GM12878 (cell line): ENCODE measurements around the gene CCL25. TPM values are rescaled to one million over a fixed set of nuclear protein-coding genes. Genes with fewer than 3 reads are reported as not detected.

Experiments
- ATAC-seq: fragments of 200-7000 bp; cut with Tn5 transposase; 3 replicates; pipeline ENCODE4 v1.9.1; 2020; ENCODE audit warnings: mild to moderate bottlenecking, moderate library complexity
- BruUV-seq: library from RNA; stranded (reverse); fragments of 400-500 nt; replicated peaks from 2 replicates; lab custom pipeline; 2021; lab: Mats Ljungman, UMichigan
- CTCF ChIA-PET: fragments of 300-600 bp; sonication (Branson Sonifier 250); formaldehyde crosslinking; extraction: SDS; loops from one replicate; lab custom pipeline; 2021; ENCODE audit warnings: inconsistent platforms; lab: Yijun Ruan, JAX
- POLR2A ChIA-PET: fragments of 350-600 bp; formaldehyde crosslinking; extraction: SDS; loops from one replicate; lab custom pipeline; 2021; ENCODE audit warnings: inconsistent platforms; lab: Charles Lee
- RAD21 ChIA-PET: fragments of 300-600 bp; sonication (Branson Sonifier 250); formaldehyde crosslinking; loops from one replicate; lab custom pipeline; 2023; ENCODE audit warnings: antibody characterized with exemption; ENCODE audit not compliant: unreplicated experiment; lab: Charles Lee
- SMC1A ChIA-PET: fragments of 300-600 bp; sonication (Branson Sonifier 250); formaldehyde crosslinking; loops from one replicate; lab custom pipeline; 2023; ENCODE audit not compliant: unreplicated experiment, uncharacterized antibody; lab: Charles Lee
- DNase-seq: peaks from one replicate; pipeline ENCODE4 v3.0.0-alpha.2; 2011; ENCODE audit warnings: low read depth, low spot score
- FAIRE-seq: peaks from 3 replicates; lab custom pipeline; 2011; peaks lifted over from hg19 to GRCh38; lab: Jason Lieb, UNC
- H2AFZ ChIP-seq: 2 replicates; pipeline ENCODE4 v1.6.0; 2011; ENCODE audit warnings: low read depth, low read length, control low read depth; ENCODE audit not compliant: control insufficient read depth
- H3K27ac ChIP-seq: 2 replicates; pipeline ENCODE4 v1.5.1; 2011; ENCODE audit warnings: control low read depth; ENCODE audit not compliant: control insufficient read depth, insufficient read depth
- H3K27me3 ChIP-seq, 2 experiments: replicated peaks in 1 of 2; 2 replicates each; pipeline versions ENCODE4 v1.6.0 to v1.6.1; 2011; ENCODE audit warnings: low read length in 1 of 2; ENCODE audit not compliant: control insufficient read depth in 2 of 2, insufficient read depth in 2 of 2
- H3K36me3 ChIP-seq, 2 experiments: 2 replicates each; pipeline ENCODE4 v1.5.1; 2011; ENCODE audit warnings: low read length in 1 of 2; ENCODE audit not compliant: control insufficient read depth in 2 of 2, insufficient read depth in 2 of 2
- H3K4me1 ChIP-seq: 2 replicates; pipeline ENCODE4 v1.6.1; 2011; ENCODE audit warnings: mild to moderate bottlenecking, low read length, moderate library complexity, mixed read lengths; ENCODE audit not compliant: control insufficient read depth, insufficient read depth
- H3K4me2 ChIP-seq: 2 replicates; pipeline ENCODE4 v1.6.0; 2011; ENCODE audit warnings: control low read depth; ENCODE audit not compliant: control insufficient read depth, insufficient read depth
- H3K4me3 ChIP-seq: fragments of 200-600 bp; sonication (generic); 2 replicates; pipeline ENCODE4 v1.5.1; 2016
- H3K79me2 ChIP-seq: 2 replicates; pipeline ENCODE4 v1.6.0; 2011; ENCODE audit warnings: low read length; ENCODE audit not compliant: control insufficient read depth, insufficient read depth
- H3K9ac ChIP-seq: 2 replicates; pipeline ENCODE4 v1.8.0; 2011; ENCODE audit warnings: low read length, control low read depth, mixed read lengths; ENCODE audit not compliant: control insufficient read depth, insufficient read depth
- H3K9me3 ChIP-seq: replicated peaks from 3 replicates; pipeline ENCODE4 v1.5.1; 2011; ENCODE audit warnings: mild to moderate bottlenecking, low read length; ENCODE audit not compliant: control insufficient read depth, insufficient read depth
- H4K20me1 ChIP-seq: 2 replicates; pipeline ENCODE4 v1.6.0; 2011; ENCODE audit not compliant: control insufficient read depth, insufficient read depth
- ESRRA ChIP-seq: IDR thresholded peaks from 2 replicates; pipeline ENCODE4 v1.6.1; 2012; ENCODE audit warnings: mild to moderate bottlenecking, low read length, improper control_type of control experiment
- ETV6 ChIP-seq, 2 experiments: fragments of 450-650 bp in 1 of 2; IDR thresholded peaks in 1 of 2; conservative IDR thresholded peaks in 1 of 2; 2 replicates each; pipeline ENCODE4 v1.6.1; 2014; ENCODE audit warnings: antibody characterized with exemption in 1 of 2, borderline replicate concordance in 1 of 2, low read depth in 1 of 2, mild to moderate bottlenecking in 1 of 2, moderate library complexity in 1 of 2
- SMARCA5 ChIP-seq: fragments of 450-650 bp; IDR thresholded peaks from 2 replicates; pipeline ENCODE4 v1.6.1; 2017; ENCODE audit warnings: mild to moderate bottlenecking
- TCF3 ChIP-seq: IDR thresholded peaks from 2 replicates; pipeline ENCODE4 v1.6.1; 2012; ENCODE audit warnings: low read depth, mild to moderate bottlenecking, low read length, borderline replicate concordance; ENCODE audit not compliant: insufficient read depth
- WGBS: methylation state at CpG from one replicate; pipeline ENCODE4 v1.1.6; 2016; ENCODE audit warnings: low lambda C conversion rate; ENCODE audit not compliant: insufficient replicate concordance, insufficient coverage; ENCODE audit errors: missing lambda C conversion rate; 5-methylcytosine and 5-hydroxymethylcytosine counted together
- in situ Hi-C: fragments of 300-500 bp; cut with MboI; formaldehyde crosslinking; loops from 9 replicates; pipeline ENCODE4 v1.14.3; 2018; ENCODE audit warnings: mixed read lengths
- intact Hi-C: fragments of 100-400 bp; cut with micrococcal nuclease; formaldehyde crosslinking; loops from one replicate; pipeline ENCODE4 v1.14.2; 2022; ENCODE audit not compliant: unreplicated experiment
- polyA plus RNA-seq, 11 experiments: library from polyadenylated mRNA; depleted of rRNA in 4 of 11; unstranded in 6 of 11; stranded (reverse) in 5 of 11; fragments of >200 nt; fragmentation: Nextera tagmentation in 4 of 11; fragmentation: Illumina TruSeq in 1 of 11; extraction: Ambion mirVana in 4 of 11; extraction: Trizol in 1 of 11; gene quantifications; 1 replicate in 1 of 11; 2 replicates in 10 of 11; pipeline versions ENCODE4 v1.2.1 to v1.2.3, GENCODE V29; 2011 to 2016; ENCODE audit warnings: inconsistent platforms in 2 of 11, missing spikeins in 2 of 11, low read depth in 1 of 11
- total RNA-seq, 4 experiments: library from RNA; depleted of rRNA in 3 of 4; stranded (reverse); fragments of >200 nt in 3 of 4; fragmentation: Illumina TruSeq in 1 of 4; extraction: Trizol in 1 of 4; gene quantifications; 2 replicates each; pipeline versions ENCODE4 v1.2.1 to v1.2.3, GENCODE V29; 2013 to 2021
- TF ChIP-seq, protein P1 (sequence below), 3 experiments: IDR thresholded peaks in 2 of 3; conservative IDR thresholded peaks in 1 of 3; 2 replicates each; pipeline ENCODE4 v1.5.1; 2011; ENCODE audit warnings: low read depth in 3 of 3, low read length in 3 of 3, mild to moderate bottlenecking in 3 of 3, control low read depth in 2 of 3, moderate library complexity in 2 of 3, inconsistent platforms in 1 of 3, mixed read lengths in 1 of 3; ENCODE audit not compliant: control insufficient read depth in 2 of 3, insufficient read depth in 1 of 3; ENCODE audit errors: extremely low read depth in 1 of 3
- TF ChIP-seq, protein P2 (sequence below): fragments of 450-650 bp; IDR thresholded peaks from 2 replicates; pipeline ENCODE4 v1.6.1; 2017; ENCODE audit warnings: borderline replicate concordance
- TF ChIP-seq, protein P3 (sequence below): fragments of 450-650 bp; IDR thresholded peaks from 2 replicates; pipeline ENCODE4 v1.6.1; 2018; ENCODE audit warnings: borderline replicate concordance, mild to moderate bottlenecking; ENCODE audit not compliant: partially characterized antibody

CCL25 gene
- total and polyA plus RNA-seq, 10 of the 15 experiments (the other 5 are each of a cell fraction or from before 2014, with no cell fraction given): 0.53 to 12.0 (median 8.3) TPM

DNA sequence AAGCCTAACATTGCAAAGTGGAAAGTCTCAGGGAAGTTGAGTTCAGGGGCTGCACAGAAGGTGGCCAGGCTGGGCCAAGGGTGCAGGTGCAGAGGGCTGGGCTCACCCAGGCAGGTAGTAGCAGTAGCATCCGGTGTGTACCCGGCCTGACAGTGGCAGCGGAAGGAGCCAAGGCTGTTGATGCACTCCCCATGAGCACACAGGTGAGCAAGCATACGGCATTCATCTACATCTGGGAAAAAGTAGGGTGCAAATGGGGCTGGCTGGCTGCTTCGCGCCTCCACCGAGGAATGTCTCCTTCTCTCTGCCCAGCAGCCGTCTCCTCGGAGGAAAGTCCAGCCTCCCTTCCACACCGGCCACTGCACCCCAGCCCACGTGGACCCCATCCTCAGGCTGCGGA, 30.6 kb downstream of the CCL25 start:
- WGBS: 73% methylated on average over 12 of the region's 12 CpGs
- H3K9me3 ChIP-seq: no peaks in the 10 kb centered on the region
- SMC1A ChIA-PET: interaction anchor here (0.7 kb wide), 1 partner anchor 9 kb away, joined by 4 read pairs; no protein-coding TSS in a partner anchor
- H3K4me1 ChIP-seq: no peaks in the 10 kb centered on the region
- no peak overlapping the region for H3K4me3 ChIP-seq
- intact Hi-C loops (no loop called here), in situ Hi-C loops (no loop called here)
- ATAC-seq: no peak
- POLR2A ChIA-PET: no interaction called here
- BruUV-seq: no TSS peak
- no peak overlapping the region for H3K9ac ChIP-seq
- H3K79me2 ChIP-seq: no peaks in the 10 kb centered on the region
- RAD21 ChIA-PET: no interaction called here
- no peaks in the 10 kb centered on the region for H3K27me3 ChIP-seq
- H4K20me1 ChIP-seq: no peaks in the 10 kb centered on the region
- H3K4me2 ChIP-seq: no peak overlapping the region
- no peak overlapping the region for H2AFZ ChIP-seq
- no peak overlapping the region for H3K27ac ChIP-seq
- no peak for DNase-seq
- FAIRE-seq: no peak
- TF ChIP-seq, protein P1, sequence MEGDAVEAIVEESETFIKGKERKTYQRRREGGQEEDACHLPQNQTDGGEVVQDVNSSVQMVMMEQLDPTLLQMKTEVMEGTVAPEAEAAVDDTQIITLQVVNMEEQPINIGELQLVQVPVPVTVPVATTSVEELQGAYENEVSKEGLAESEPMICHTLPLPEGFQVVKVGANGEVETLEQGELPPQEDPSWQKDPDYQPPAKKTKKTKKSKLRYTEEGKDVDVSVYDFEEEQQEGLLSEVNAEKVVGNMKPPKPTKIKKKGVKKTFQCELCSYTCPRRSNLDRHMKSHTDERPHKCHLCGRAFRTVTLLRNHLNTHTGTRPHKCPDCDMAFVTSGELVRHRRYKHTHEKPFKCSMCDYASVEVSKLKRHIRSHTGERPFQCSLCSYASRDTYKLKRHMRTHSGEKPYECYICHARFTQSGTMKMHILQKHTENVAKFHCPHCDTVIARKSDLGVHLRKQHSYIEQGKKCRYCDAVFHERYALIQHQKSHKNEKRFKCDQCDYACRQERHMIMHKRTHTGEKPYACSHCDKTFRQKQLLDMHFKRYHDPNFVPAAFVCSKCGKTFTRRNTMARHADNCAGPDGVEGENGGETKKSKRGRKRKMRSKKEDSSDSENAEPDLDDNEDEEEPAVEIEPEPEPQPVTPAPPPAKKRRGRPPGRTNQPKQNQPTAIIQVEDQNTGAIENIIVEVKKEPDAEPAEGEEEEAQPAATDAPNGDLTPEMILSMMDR (IDR thresholded peaks at IDR 0.05 in 2 of 3, conservative IDR thresholded peaks at IDR 0.05 in 1 of 3; ENCODE audit: control insufficient read depth in 2 of 3, extremely low read depth in 1 of 3, insufficient read depth in 1 of 3, low read depth in 3 of 3, low read length in 3 of 3): no peak
- TF ChIP-seq, protein P2, sequence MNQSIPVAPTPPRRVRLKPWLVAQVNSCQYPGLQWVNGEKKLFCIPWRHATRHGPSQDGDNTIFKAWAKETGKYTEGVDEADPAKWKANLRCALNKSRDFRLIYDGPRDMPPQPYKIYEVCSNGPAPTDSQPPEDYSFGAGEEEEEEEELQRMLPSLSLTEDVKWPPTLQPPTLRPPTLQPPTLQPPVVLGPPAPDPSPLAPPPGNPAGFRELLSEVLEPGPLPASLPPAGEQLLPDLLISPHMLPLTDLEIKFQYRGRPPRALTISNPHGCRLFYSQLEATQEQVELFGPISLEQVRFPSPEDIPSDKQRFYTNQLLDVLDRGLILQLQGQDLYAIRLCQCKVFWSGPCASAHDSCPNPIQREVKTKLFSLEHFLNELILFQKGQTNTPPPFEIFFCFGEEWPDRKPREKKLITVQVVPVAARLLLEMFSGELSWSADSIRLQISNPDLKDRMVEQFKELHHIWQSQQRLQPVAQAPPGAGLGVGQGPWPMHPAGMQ: no peak
- TF ChIP-seq ESRRA: no peak
- CTCF ChIA-PET: no interaction called here
- H3K36me3 ChIP-seq: no peaks in the 10 kb centered on the region

DNA sequence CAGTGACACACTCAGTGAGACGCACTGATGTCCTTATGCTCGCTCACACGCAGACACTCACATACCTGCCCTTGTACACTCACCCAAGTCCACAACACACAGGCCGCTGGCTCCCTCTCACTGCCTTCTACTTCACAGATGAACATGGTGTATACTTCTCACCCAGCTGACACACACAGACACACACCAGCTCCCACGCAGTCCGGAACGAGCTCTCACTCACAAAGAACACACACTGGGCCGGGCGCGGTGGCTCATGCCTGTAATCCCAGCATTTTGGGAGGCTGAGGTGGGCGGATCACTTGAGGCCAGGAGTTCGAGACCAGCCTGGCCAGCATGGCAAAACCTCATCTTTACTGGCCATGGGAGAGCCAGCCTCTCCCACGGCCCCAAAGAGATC, 31.6 kb downstream of the CCL25 start:
- POLR2A ChIA-PET: no interaction called here
- TF ChIP-seq, protein P3, sequence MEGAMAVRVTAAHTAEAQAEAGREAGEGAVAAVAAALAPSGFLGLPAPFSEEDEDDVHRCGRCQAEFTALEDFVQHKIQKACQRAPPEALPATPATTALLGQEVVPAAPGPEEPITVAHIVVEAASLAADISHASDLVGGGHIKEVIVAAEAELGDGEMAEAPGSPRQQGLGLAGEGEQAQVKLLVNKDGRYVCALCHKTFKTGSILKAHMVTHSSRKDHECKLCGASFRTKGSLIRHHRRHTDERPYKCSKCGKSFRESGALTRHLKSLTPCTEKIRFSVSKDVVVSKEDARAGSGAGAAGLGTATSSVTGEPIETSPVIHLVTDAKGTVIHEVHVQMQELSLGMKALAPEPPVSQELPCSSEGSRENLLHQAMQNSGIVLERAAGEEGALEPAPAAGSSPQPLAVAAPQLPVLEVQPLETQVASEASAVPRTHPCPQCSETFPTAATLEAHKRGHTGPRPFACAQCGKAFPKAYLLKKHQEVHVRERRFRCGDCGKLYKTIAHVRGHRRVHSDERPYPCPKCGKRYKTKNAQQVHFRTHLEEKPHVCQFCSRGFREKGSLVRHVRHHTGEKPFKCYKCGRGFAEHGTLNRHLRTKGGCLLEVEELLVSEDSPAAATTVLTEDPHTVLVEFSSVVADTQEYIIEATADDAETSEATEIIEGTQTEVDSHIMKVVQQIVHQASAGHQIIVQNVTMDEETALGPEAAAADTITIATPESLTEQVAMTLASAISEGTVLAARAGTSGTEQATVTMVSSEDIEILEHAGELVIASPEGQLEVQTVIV: no peak
- no peak for TF ChIP-seq SMARCA5
- TF ChIP-seq ETV6 (conservative IDR thresholded peaks at IDR 0.05 in 1 of 2, IDR thresholded peaks at IDR 0.05 in 1 of 2; ENCODE audit: borderline replicate concordance in 1 of 2, low read depth in 1 of 2): no peak
- no peak for TF ChIP-seq TCF3

More for the DNA sequence above, 31.6 kb downstream of the CCL25 start:
- Histone ChIP-seq H3K9ac (no peak overlapping the region), H3K27ac (no peak overlapping the region), H3K9me3 (no peaks in the 10 kb centered on the region; the same call in 2 of the 3 replicates), H3K36me3 (no peaks in the 10 kb centered on the region), H3K4me3 (no peak overlapping the region), H3K4me2 (no peak overlapping the region), H2AFZ (no peak overlapping the region), H4K20me1 (no peaks in the 10 kb centered on the region), H3K79me2 (no peaks in the 10 kb centered on the region), H3K27me3 (no peaks in the 10 kb centered on the region), H3K4me1 (no peaks in the 10 kb centered on the region)
- in situ Hi-C loops: no loop called here
- no TSS peak for BruUV-seq
- WGBS: 53% methylated on average over 13 of the region's 13 CpGs
- FAIRE-seq (no peak), DNase-seq (no peak), ATAC-seq (no peak)
- ChIA-PET SMC1A (no interaction called here), RAD21 (no interaction called here), CTCF (no interaction called here)
- intact Hi-C loops: no loop called here
